T47D (cell line): Measurements from ENCODE around the gene DNAH7.

ENCODE experiments used
- DNase-seq, 2 experiments: peaks; one replicate each; pipeline versions ENCODE4 v3.0.0 to v3.0.0-alpha.2; 2011 to 2012; ENCODE audit warnings: low read depth in 1 of 2, low spot score in 1 of 2
- JUND ChIP-seq: IDR thresholded peaks from 2 replicates; pipeline ENCODE4 v1.6.1; 2012; ENCODE audit warnings: low read depth
- in situ Hi-C: cut with HindIII; loops from 2 replicates; pipeline ENCODE4 v1.10.0; 2016; ENCODE audit warnings: low sequenced_read_pairs, low pct_unique_long_range_greater_than_20kb

DNAH7 gene

GRCh38 chr2:195820867-195821565, 247.6 kb downstream of the DNAH7 start:
- in situ Hi-C loops = no loop called here
- DNase-seq = no peak
- TF ChIP-seq JUND = no peak

- no peak for TF ChIP-seq JUND
- in situ Hi-C loops = no loop called here
- DNase-seq = no peak
Observed at GRCh38 chr2:195820373-195820772, 248.3 kb downstream of the DNAH7 start.

DNA sequence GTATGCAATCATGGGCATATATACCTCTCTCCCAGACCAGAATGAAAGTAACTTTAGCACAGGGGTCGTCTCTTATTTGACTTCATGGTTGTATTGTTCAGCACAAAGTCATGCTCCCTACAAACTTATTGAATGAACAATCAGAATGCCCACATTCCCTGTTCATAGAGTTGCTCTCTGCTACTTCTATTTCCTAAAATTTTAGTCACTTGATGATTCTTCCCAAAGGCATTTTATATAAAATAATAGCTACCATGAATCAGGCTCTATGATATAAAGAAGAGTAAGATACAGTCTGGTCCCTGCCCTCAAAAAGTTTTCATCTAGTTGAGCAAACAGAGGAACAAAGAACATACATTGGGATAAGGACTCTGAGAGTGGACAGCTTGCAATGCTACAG, 249.4 kb downstream of the DNAH7 start:
- TF ChIP-seq JUND = no peak
- no peak for DNase-seq
- in situ Hi-C loops = no loop called here

DNA sequence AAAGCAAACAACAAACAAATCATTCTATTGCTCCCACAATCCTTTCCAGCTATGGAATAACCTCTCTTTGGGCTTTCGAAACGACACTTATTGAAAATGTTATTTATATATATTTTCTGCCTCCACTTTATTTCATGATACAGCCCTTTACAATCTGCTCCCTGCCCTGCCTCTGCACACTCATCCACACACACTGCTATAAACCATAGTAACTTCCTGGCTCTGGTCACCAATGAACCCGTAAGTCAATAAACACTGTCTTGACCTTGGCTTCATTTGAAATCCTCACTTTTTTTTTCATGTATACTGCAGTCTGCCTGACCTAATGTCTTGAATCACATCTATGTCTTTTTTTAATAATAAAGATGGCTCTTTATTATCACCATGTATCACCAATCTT, 250.1 kb downstream of the DNAH7 start:
- no peak for DNase-seq
- TF ChIP-seq JUND = no peak

GRCh38 chr2:195818106-195818505, 250.5 kb downstream of the DNAH7 start:
- TF ChIP-seq JUND = no peak
- no peak for DNase-seq
- in situ Hi-C loops = no loop called here

More for the DNA sequence above, 250.1 kb downstream of the DNAH7 start:
- in situ Hi-C loops = no loop called here

DNA sequence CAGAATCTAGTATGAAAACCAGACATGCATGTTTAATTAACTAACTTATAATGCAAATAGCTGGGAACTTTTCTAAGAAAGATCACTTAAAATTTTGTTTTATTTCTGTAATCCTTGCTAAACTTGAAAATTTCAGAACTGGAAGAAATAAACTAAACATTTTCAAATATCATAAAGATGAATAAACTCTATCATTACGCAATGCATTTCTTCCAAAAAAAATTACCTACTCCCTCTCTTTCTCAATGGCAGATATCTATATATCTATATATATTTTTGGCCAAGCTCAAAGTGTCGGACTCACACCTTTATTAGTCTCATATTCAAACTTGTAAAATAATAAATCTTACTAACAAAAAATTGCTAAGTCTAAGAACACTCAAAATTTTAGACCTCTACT, 253.6 kb downstream of the DNAH7 start:
- in situ Hi-C loops = no loop called here
- DNase-seq = no peak
- TF ChIP-seq JUND = no peak

- no peak for DNase-seq
Observed at GRCh38 chr2:195813421-195813820, 255.2 kb downstream of the DNAH7 start.

GRCh38 chr2:195810340-195811098, 258.1 kb downstream of the DNAH7 start:
- TF ChIP-seq JUND = no peak
- DNase-seq = no peak
- in situ Hi-C loops = no loop called here

More at GRCh38 chr2:195813421-195813820, 255.2 kb downstream of the DNAH7 start:
- in situ Hi-C loops = no loop called here
- TF ChIP-seq JUND = no peak

DNA sequence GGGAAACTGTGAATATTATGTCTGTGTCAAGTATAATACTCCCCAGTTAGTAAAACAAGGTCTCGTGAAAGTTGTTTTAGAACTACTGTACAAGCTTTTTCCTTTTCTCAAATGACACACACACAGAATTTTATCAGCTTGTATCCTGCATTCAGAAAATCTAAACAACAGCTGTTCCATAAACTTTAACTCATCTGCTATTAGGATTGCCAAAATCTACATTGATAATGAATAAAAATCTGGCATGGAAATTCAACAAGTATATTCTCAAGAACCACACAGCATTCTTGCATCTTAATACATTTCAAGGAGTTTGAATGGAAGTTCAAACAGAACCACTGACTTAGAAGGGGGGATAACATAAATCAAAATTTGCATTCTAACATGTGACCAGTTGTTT, 260.4 kb downstream of the DNAH7 start:
- no peak for TF ChIP-seq JUND
- in situ Hi-C loops = no loop called here

GRCh38 chr2:195805283-195805976, 263.2 kb downstream of the DNAH7 start:
- no peak for TF ChIP-seq JUND
- in situ Hi-C loops = no loop called here
- no peak for DNase-seq

More for the DNA sequence above, 260.4 kb downstream of the DNAH7 start:
- DNase-seq = no peak

DNA sequence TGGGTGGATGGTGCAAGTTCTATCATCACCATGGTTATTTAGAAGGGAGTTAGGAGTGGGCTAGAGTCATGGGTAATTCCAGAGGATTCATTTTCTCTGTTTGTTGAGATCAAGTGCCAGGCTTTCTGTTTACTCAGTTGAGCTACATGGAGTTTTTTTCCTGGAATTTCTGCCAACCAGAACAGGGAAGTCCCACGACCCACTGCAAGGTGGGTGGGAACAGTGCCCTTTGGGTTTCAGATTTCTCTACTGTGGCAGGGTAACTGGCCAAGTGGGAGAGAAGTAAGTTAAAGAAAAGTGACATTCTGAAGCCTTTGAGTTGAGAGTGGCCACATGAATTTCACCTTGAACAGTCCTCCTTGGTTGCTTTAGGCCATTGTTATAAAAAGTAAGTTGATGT, 272.8 kb downstream of the DNAH7 start:
- no peak for TF ChIP-seq JUND
- in situ Hi-C loops = no loop called here
- peak in 1 of 2 experiments; percentile 75 for DNase-seq

- DNase-seq = no peak
- in situ Hi-C loops = no loop called here
- TF ChIP-seq JUND = no peak
Observed at GRCh38 chr2:195793881-195794280, 274.8 kb downstream of the DNAH7 start.

GRCh38 chr2:195782156-195782555, 286.5 kb downstream of the DNAH7 start:
- TF ChIP-seq JUND = no peak
- in situ Hi-C loops = no loop called here
- no peak for DNase-seq
